Stimulated activated CD8-positive, alpha-beta memory T cell treated with anti-CD3 and anti-CD28 coated beads, Interleukin-7, amount 100 ng/mL, for 48 hours (primary cell): ENCODE data around the gene STAT3.
A peak's percentile ranks its signal among the peaks of the same experiment; 100 is the strongest.

Experiments
- DNase-seq, 2 donors: peaks; one replicate each; pipeline ENCODE4 v3.0.0-alpha.2; 2020; ENCODE audit warnings: low read depth in 1 of 2; ENCODE audit errors: extremely low read depth in 1 of 2

The STAT3 gene

DNA sequence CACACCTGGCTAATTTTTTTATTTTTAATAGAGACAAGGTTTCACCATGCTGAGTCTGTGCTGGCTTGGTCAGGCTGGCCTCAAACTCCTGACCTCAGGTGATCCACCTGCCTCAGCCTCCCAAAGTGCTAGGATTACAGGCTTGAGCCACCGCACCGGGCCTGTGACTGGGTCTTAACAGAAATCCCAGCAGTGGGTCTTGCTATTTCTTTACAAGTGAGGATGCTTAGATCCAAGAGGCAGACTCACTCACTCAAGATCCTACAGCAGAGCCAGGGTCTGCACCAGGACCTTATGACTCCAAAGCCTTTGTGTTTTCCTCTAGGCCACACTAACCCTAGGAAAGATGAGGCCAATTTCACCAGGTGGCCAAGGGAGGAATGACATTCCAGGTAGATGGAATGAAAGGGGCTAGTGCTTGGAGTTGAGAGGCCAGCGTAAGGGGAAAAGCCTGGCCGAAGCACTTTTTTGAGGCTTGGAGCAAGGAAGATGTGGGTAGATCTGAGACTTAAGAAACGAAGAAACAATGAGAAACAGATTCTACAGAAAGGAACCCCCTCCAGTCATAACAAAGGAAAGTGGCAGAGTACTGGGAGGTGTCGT, 105.7 kb downstream of the STAT3 start:
- no peak for DNase-seq

DNA sequence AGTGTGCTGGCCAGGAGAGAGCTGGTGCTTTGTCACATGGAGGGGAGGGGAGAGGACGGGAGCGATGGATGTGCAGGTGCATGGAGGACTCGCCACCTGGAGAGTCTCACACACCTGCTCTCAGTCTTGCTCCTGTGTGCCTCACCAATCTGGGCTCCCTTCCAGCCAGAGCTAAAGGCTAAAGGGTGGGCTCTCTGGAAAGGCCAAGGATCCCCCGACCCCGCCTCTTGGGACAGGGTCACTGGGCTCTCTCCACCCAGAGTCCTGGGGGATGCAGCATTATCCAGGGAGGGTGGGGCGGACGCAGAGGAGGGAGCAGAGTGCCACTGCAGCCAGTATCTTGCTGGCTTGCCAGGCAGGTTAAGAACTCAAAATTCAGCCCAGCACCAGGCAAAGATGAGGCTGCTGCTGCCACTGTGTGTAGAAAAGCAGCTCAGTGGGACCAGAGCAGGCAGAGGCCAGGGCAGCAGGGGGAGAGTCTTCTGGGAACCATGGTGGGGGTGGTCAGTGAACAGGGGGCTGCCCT, 106.6 kb downstream of the STAT3 start:
- no peak for DNase-seq

DNA sequence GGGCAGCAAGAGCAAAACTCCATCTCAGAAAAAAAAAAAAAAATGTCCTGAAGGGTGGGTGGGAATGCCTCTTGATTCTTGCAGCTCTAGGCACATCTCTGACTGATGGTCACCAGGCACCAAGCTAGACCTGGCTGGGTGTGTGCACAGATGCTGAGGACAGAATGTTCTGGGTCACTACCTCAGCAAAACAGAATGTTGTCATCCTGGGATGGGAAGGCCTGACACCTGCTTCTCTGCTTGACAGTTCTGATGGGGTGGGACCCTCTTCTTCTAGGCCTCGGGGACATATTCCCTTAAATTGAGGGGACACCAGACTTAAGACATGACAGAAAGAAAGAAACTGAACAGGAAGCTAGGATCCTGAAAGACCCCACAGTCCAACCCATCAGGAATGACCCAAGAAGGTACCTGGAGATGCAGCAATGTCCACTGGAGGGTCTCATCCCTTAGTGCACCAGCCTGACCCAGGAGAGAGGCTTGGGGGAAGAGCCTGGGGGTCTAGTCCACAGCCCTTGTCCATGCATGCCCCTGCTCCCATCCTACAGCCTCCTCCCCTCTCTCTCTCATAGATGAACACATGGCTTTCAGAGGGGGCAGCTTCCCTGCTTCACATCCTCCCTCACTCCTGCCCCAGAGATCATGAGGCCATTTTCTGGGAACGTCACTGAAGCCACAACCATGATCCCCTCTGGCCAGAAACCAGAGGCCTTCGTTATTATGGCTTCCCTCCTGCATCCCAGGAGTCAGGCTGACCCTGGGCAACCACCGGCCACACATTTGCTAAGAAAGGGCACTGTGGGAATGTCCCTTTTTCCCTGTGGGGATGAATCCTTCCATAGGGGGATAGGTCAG, 108.2 kb downstream of the STAT3 start:
- DNase-seq = no peak

DNA sequence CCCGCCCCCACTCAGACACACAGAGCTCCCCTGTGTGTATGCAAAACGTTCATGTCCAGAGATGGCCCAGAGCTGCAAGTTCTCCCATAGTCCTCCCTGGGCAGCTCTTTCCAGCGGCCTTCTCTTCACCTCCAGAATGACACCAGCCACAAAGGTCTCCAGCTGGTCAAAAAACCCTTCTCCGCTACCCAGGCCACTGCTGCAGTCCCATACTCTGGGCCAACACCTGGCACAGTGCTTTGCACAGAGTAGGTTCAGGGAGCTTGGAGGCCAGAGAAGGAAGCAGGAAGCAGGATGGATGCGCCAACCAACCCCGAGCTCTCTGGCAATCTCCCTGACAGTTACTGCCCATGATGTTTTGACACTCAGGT, 110.9 kb downstream of the STAT3 start:
- DNase-seq = no peak

DNA sequence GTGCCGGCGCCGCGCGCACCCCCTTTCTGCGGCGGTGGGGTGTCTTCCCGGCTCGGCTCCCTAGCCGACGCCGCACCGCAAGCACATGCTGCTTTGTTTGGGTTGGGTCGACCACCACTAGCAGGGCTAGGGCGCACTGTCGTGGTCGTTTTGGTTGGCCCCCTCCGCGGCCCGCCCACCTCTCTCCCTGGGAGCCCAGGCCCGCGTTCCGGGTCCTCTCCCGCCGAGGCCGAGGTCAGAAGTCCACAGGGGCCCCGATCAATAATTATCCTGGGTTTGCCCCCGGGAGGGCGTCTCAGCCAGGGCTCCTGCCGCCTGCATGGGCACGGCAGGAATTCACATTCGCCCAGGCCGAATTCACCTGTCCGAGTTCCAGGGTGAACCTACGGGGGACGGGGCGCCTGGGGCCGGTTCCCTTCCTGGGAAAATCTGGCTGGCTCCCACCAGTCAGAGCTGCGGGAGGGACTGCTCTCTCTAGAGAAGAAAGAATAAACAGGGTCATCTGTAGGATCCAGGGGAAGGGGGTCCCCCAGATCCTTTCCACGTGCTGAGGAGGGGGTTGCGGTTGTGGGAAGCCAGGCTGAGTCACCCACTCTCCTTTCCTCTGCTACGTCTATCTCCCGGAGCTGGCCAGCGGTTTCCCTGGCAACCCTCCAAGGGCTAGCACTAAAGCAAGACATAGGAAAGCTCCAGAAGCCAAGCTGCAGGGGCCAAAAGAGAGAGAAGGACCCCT, 111.5 kb downstream of the STAT3 start:
- no peak for DNase-seq

DNA sequence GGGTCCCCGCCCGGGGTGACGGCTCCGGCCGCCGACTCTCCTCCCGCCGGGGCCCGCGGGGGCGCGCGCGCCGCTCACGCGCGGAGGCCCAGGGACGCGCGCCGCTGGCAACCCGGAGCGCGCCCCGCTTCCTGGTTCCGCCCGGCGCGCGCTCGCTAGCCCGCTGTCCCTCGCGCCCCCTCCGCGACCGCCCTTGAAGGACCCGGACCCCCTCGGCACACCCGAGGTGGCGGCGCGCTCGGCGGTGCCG, 112.0 kb downstream of the STAT3 start, which contains the start of gene STAT5B:
STAT5B (minus strand) TSS at position 33 of the 250 bp plus-strand sequence. CDS start 44,264 bp downstream, outside the sequence.
- no peak for DNase-seq

DNA sequence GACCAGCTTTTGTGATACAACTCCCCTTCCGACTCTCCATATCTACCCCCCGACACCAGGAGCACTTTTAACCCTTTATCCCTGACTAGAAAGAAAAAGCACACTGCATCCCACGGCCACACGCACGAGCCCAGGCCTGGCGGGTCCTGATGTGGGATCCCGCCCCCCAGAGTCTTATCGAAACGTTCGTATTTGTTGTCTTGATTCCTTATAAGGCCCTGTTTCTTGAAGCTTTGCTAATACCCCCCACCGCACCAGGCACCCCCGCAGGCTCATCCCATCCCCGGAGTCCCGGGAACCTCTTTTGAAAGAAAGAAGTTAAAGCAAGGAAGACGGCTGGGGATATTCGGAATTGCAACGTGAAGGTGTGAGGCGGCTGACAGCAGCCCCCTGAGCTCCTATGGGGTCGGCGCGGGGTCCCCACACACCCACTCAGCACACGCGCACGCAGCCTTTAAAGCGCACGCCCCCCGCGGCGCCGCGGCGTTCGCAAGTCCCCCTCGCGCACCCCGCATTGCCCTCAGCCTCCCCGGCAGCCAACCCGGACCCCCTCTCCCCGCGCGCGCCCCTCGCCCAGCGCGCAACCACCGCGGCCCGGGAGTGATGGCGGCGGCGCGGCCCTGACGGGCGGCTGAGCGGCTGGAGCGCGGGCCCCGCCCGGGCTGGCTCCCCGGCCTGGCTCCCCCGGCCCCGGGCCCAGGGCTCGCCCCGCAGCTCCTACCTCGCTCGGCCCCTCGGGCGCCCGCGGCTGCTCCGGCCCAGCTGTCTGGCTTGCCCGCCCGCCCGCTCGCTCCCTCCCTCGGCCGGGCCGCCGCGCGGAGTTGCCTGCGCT, 112.5 kb downstream of the STAT3 start:
- DNase-seq = peak in 1 of 2 donors; percentile 47

DNA sequence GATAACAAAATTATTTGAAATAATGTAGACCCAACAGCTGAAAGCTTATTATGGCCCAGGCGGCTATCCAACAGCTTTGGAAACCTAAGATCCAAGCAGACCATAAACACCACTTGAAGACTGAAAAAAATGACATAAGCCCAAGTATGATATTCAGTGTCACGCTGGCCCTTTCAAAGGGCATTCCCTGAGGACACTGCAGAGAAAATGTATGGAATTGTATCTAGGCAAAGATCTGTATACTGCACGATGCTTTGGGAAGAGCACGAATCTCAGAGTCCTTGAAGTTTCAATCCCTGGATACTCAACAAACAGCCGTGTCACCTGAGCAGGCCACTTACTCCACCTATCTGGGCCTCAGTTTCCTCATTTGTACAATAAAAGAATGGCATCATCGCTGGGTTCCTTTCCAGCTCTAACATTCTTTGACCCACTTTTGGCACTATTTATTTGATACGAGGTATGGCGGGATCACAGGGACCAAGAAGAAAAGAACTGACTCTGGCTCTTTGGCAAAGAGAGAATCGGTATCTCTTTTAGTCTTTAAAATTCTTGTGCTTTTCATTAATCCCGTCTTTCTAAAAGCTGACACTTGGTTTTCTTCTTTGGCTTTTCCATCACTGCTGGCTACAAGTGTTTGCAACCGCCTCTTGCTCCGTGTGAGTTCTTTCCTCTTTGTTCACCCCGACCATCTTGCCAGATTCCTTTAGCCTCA, 113.3 kb downstream of the STAT3 start:
- DNase-seq = no peak

DNA sequence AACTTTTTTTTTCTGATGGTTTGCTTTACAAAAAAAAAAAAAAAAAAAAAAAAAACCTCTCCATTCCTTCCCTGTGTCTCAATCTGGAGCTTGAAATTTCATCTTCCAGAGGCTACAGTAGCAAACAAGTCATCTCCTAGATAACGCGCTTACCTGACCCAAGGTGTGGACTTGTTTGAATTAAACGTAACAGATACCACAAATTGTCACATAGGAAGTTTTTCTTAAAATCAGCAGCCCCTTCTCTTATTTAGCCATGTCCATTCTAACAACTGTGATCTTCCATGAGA, 114.0 kb downstream of the STAT3 start:
- no peak for DNase-seq

DNA sequence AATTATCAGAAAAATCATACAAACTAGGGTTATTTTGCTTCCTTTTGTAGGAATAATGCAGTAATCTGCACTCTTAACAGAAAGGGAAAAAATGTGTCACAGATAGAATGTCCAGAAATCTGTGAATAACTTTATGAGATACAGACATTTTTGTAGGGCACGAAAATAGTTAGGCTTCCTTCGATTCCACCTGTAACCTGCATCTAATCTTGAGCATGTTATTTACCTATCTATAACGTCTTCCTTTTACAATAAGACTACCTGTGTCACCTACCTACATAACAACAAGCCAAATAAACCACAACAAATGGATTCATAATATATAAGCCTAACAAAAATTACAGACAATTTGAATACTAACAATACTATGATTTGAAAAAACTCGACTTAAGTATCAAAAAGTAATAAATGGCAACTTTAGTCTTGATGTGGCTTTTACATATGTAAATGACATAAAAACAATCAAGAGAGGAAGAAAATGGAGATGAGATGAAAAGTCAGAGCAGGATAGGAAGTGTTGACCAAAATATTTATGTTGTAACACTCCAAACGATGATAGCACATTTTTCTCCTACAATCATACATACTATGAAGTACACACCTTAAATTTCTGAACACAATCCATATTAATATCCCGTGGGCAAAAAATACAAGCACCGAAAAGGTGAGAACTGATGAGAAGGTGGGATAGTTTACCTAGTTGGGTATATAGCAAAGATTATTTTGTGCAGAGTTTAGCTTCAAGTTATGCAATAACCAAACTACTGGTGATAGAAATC, 114.6 kb downstream of the STAT3 start:
- DNase-seq = no peak

DNA sequence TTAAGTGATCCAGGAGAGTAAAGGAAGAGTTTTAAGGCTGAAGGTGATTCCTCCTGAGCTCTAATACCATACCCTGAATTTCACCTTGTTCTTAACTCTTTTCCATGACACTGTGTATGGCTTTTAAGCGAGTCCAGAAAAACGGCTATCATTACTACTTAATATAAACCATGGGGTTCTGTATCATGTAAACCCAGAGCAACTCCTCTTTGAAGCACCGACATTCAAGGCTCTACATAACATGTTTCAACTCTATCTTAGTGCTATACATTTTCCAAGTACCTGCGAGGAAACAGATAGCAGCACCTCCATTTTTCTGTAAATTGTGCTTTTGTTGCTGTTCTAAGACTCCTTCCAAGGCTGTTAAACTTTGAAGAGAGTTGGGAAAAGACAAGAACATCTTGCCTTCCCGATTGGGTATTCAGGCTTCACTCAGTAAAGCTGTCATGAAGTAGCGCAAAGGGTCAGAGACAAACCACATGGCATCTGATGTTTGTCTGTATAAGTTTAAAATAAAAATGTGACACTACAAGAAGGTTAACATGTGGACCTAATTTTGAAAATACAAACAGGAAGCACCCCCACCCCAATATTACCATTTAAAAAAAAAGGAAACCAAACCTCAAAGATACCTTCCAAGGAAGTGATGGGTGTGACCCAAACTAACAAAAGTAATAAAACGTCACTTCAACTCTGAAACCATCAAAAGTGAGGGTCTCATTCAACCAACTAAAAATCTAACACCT, 115.9 kb downstream of the STAT3 start:
- DNase-seq = no peak

DNA sequence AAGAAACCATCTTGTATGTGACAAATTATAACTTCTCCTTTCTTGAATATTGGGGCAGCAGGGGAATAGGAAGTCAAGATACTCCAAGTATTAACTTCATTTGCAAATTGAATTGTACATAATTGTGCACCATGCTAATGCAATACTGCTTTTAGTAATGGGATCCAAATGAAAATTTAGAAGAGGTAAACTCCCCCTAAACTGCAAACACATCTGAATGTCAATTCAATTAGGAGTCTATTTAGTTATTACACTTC, 116.5 kb downstream of the STAT3 start:
- DNase-seq = no peak

DNA sequence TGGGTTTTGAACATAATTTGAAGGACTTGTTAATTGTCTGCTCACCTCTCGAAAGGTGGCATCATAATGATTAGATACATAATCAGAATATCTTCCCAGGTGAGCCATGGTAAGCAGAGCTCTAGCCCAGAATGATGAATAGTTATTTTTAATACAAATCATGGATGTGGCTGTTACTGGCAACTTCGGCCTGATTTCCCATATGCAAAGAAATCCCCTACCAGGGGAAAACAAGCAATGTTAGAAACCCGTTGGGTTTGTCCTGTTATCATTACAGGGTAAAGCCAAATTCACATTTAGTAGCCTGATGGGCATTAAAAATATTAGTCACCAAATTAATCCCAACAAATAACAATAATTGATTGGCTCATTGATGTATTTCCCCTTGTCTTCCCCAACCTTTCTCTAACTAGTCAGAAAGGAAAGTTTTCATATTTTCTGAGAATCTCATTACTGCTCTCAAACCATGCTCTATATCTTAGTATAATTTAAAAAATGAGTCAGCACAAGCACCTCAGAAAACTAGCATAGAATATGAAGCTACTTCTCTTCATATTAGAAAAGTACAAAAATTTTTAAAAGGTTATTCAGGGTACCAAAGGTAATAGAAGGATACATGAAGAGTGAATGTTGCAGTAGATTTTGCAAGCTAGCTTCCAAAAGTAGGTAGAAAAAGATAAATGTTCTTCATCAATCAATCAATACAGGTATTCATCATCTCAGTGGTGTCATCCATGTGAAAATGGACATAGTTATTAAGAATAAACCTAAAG, 117.0 kb downstream of the STAT3 start:
- no peak for DNase-seq

DNA sequence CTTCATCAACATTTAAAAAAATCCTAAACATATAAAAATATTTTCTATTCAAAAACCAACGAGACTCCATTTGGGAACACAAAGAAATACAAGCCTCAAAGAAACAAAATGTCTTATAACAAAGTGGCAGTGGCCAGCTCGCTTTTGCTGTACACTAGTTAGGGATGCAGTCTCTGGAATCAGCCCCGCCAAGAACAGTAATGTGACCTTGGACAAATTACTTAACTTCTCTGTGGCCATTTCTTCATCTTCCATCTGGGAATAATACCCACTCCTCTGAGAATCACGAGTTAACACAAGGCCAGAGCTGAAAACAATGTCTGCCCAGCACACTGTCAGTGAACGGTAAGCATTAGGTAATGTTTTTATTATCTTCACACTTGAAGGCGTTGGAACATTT, 117.6 kb downstream of the STAT3 start:
- no peak for DNase-seq

DNA sequence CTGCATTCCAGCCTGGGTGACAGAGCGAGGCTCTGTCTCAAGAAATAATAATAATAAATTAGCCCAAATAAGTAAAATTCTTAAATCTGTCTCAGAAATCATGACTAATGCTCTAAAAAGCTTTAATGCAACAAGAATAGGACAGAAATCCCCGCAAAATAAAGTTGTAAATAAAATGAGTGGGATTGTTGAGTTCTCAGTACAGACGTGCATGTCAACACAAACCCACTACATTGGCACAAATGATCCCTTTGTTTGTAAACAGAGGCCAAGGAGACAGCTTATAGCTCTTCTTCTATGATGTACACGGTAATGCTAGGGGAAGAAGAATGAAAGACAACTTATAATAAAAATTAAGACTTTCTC, 118.1 kb downstream of the STAT3 start:
- DNase-seq = no peak

DNA sequence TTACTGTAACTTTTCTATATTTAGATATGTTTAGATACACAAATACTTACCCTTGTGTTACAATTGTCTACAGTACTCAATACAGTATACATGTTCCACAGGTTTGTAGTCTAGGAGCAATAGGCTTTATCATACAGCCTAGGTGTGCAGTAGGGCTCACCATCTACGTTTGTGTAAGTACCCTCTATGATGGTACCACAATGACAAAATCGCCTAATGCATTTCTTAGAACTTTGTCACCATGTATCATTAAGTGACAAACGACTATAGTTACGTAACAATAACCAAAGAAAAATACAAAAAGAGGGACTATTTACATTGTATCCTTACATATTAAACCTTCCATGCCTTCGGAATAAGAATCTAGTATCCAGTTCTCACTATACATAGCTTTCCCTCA, 120.0 kb downstream of the STAT3 start:
- no peak for DNase-seq

DNA sequence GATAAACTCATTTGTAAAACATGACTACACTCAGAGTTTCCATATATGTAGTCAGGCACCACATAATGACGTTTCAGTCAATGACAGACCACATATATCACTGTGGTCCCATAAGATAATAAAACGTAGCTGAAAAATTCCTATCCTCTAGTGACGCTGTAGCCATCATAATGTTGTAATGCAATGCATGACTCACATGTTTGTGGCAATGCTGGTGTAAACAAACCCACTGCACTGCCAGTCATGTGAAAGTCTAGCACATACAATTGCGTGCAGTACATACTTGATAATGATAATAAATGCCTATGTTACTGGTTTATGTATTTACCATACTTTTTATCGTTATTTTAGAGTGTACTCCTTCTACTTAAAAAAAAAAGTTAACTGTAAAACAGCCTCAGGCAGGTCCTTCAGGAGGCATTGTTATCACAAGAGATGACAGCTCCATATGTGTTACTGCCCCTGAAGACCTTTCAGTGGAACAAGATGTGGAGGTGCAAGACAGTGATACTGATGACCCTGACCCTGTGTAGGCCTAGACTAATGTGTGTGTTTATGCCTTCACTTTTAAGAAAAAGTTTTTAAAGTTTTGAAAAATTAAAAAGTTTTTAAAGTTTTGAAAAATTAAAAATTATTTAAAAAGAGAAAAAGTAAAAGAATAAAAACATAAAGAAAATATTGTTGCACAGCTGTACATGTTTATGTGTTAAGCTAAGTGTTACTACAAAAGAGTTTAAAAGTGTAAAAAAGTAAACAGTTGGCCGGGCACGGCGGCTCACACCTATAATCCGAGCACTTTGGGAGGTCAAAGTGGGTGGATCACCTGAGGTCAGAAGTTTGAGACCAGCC, 121.1 kb downstream of the STAT3 start:
- peak in 1 of 2 donors; percentile 20 for DNase-seq

DNA sequence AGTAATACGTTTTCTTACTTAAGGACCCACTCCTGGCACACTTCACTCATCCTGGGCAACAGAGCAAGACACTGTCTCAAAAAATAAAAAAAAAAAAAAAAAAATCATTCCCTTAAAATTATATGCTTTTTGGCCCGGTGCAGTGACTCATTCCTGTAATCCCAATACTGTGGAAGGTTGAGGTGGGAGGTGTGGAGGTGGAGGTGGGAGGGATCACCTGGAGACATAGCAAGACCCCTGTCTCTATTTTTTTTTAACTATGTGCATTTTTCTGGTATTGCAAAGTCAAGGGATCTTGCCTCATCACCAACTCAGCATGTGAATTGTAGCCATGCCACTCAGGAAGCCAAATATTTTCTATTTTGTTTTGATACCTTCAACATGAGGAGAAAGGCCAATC, 121.8 kb downstream of the STAT3 start:
- no peak for DNase-seq
